ENCODE results near the gene GADD45A.

DNA sequence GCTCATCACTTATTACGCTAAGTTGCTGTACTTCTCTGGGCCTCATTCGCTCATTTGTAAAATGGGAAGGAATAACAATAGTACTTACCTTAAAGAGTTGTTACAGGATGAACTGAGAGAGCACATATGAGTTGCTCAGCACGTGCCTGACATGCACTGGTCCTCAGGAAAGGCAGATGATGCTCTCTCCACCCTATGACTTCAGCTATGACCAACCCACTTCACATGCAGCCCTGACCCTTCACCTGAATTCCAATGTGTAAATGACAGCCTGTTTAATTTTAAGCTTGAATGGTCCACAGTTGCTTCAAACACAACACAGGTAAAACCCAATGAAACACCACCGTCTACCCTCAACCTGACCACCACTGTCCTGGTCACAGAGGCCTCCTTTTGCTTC lies 32.9 kb downstream of the GADD45A start:
- no peak for TF ChIP-seq EZH2 (IDR thresholded peaks at IDR 0.05; ENCODE audit: insufficient read depth, poor library complexity, severe bottlenecking)
- TF ChIP-seq EZH2phosphoT487 (IDR thresholded peaks at IDR 0.05; ENCODE audit: insufficient read depth, low read depth), result no peak

All from GM23248 (cell line).